Left forelimb (tissue), 1 donor: Measurements from ENCODE around the gene KMT2B.

Source experiments
- DNase-seq: peaks from one replicate; pipeline ENCODE4 v3.0.0-alpha.2; 2018; ENCODE audit warnings: low spot score

The KMT2B gene

GRCh38 chr19:35777961-35778360, 60.2 kb downstream of the KMT2B start:
- no peak for DNase-seq

- no peak for DNase-seq
These were observed 61.2 kb downstream of the KMT2B start for GRCh38 chr19:35779033-35779432.

GRCh38 chr19:35780058-35780457, 62.3 kb downstream of the KMT2B start:
- DNase-seq, result no peak

- no peak for DNase-seq
These were observed 62.9 kb downstream of the KMT2B start for GRCh38 chr19:35780717-35781116.

GRCh38 chr19:35781650-35782049, 63.8 kb downstream of the KMT2B start:
- DNase-seq, result no peak

GRCh38 chr19:35782589-35782988, 64.8 kb downstream of the KMT2B start:
- no peak for DNase-seq

- no peak for DNase-seq
These were observed 65.9 kb downstream of the KMT2B start for GRCh38 chr19:35783469-35784434.

- DNase-seq, result no peak
These were observed 66.9 kb downstream of the KMT2B start for GRCh38 chr19:35784503-35785338.

- DNase-seq, result no peak
These were observed 67.5 kb downstream of the KMT2B start for GRCh38 chr19:35785339-35785627.

- DNase-seq, result no peak
These were observed 68.7 kb downstream of the KMT2B start for GRCh38 chr19:35786299-35787160.

GRCh38 chr19:35787227-35787799, 69.5 kb downstream of the KMT2B start:
- no peak for DNase-seq
